ENCODE measurements around the gene NELL1.

The NELL1 gene

DNA sequence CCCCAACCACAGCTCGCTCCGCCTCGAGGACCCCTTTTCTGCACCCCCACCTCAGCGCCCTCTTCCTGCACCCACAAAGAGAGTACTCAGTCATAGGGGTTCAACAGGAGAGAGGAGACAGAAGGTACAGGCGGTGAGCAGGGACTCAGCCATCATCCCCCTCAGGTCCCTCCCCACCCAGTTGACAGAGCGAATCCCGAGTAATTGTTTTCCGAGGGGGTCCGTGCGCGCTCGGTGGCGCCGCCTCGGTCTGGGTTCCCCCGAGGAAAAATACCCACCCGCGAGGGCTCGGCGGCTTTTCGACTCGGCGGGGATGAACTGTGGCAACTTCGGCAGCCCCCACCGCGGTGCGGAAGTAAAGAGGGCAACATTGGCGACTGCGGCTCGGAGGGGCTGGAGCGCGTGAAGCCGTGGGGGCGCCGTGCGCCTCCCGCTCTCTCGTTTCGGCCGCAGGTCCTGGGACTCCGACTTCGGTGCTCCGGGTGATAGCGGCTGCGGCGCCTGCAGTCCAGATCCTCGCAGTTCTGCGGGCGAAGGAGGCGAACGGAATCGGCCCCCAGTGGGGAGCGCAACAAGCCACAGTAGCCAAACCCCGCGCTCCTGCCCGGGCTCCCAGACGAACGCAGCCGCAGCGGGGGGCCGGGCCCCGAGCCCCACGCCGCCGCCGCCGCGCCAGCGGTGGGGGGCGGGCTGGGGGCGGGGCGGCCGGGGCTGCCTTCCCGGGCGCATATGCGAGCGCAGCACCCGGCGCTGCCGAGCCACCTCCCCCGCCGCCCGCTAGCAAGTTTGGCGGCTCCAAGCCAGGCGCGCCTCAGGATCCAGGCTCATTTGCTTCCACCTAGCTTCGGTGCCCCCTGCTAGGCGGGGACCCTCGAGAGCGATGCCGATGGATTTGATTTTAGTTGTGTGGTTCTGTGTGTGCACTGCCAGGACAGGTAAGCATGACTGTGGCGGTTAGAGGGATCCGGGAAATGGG, at the start of gene NELL1:
TSS of gene NELL1 (plus strand) at position 743 of the 976 bp plus-strand sequence.
- no peak for DNase-seq

DNA sequence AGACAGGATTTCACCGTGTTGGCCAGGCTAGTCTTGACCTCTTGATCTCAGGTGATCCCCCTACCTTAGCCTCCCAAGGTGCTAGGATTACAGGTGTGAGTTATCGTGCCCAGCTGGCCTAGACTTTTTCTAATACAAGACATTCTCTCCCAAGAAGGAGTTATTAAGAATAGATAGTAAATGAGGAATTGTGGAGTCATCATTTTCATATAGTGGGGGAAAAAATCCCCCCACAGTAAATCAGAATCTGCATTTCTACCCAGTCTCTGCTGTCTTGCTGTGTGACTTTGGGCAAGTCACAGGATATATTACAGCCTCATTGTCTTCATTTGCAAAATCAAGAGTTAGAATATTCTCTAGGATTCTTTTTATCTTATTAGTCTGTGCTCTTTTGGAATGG, 48.4 kb upstream of the NELL1 start:
- no peak for DNase-seq

DNA sequence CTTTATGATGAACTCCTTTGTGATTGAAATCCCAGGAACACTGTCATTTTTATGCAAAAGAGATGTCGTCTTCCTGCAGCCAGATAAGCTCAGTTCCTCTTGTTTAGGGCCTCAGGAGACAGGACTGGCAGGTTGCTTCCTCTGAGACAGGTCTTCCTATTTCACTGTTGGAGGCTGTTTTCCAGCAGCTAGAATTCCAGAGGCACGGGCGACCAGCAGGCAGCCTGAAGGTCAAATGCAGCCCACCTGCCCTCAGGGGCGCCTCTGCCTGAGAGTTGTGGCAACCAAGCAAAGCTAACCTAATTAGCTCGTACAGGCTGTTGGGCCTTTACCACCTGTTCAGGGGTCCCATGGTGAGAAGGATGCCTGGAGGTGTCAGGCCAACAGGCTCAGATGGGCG, 47.7 kb upstream of the NELL1 start:
- DNase-seq: no peak

DNA sequence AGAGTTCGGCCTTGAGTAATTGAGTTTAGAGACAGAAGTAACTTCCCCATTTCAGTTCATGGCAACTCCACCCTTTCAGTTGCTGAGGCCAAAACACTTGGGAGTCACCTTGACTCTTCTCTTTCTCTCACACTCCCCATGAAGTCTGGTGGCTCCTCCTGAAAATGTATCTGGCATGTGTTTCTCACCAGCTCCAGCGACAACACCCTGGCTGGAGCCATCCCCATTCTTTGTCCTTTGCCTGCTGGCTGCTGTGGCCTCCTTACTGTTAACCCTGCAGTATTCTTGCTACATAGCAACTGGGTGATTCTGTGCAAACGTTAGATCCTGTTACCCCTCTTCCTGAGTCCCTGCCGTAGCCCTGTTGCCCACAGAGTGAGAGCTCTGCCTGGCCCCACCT, 46.1 kb upstream of the NELL1 start:
- no peak for DNase-seq

DNA sequence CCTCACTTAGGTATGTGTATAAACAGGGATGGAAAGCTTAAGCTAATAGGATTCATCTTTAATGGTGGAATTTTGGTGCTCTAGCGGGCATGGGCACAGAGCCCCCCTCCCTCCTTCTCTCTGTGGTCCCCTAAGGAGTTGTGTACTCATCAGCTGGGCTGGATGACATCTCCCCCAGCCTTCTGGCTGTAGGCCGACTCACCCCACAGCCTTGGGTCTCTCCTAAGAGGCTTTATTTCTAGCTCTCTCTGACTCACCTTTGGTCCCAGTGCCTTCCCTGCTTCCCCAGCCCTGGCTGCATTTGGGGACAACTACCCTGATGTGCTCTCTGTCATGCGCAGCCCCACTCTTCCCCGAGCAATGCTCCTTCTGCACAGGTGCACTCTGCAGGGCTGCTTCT, 43.1 kb upstream of the NELL1 start:
- DNase-seq: no peak

DNA sequence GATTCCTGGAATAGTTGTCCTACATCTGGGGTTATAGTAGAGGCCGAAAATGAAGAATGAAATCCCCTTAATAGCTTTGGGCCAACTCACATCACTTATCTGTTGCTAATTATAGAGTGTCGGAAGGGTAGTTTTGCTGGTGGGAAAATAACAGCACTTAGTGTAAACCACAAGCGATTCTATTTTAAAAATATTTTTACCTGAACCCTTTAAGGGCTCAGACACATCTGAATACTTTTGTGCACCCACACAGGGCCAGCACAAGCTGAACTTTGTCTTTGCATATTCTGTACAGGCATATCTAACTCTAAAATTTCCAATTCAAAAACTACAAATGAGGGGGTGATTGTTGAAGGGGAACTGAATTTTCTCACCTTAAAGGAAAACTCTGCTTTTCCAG, 42.4 kb upstream of the NELL1 start:
- DNase-seq: no peak

DNA sequence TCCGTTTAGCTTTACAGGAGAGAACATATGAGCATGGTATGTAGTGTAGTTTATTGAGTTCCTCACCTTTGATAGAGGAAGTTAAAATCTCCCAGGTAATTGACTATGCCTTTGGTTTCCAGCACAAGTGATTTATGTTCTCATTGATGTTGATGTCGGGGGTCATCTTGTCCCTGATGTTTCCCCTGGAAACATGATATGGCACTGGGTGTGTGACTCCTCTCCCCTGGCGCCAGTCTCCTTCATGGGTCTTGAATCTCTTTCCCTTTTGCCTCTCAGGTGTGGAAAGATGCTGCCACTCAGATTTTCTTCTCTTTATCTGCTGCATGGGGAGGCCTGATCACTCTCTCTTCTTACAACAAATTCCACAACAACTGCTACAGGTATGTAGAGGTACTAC, 41.7 kb upstream of the NELL1 start:
- no peak for DNase-seq

DNA sequence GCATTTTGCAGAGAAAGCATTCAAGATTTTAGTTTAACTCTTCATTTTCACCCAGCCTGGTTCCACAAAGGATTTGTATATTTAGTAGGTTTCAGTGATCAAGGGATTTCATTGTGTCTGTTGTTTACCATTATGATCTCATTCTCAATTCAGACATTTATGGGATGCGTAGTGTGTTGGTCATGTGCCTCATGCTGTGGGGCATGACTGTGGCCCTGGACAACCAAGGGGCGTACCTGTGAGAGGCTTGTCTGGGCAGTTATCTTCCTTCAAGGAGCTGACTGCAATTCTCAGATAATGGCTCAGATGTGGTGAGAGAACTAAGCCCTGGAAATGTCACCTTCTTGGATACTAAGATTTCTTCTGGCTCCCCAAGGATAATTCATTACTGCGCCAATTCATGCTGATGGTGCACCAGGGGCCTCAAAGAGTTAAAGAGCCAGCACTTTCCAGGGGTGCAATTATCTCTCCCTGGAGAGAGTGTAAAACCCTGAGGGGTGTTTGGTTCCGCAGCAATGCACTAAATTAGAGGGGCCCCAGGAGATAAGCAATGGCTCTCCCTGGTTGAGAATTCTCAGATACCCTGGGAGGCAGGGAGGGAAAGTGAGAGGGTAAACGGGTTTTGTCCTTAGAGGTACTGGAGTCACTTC, 37.7 kb upstream of the NELL1 start:
- DNase-seq: no peak

DNA sequence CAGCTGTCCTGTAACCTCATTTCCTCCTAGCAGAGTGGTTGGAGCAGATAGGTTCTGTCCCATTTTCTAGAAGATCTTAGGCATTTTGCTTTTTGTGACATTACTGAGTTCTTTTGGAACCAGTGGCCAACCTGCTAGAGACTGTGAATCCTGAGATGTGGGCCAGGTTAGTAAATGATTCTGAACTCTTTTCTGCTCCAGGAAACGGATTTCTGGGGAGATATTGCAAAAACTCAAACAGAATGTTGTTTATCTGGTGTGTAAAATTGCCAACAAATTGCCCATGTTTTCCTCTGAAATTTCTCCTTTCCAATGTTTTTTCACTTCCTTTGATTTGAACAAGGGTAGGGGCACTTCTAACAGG, 37.2 kb upstream of the NELL1 start:
- DNase-seq: no peak

DNA sequence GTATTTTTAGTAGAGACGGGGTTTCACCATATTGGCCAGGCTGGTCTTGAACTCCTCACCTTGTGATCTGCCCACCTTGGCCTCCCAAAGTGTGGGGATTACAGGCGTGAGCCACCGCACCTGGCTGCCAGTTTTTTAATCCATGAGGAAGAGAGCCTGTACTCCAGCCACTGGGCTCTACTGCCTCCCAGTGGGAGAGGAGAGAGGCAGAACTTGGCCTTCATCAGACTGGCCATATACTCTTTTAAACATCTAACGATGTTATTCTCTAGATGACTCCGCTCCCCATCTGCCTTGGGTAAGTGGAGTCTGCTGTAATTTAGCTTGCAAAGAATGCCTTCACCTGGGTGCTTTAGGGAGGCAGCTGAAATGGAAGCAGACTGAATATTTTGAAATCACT, 35.3 kb upstream of the NELL1 start:
- DNase-seq: no peak

DNA sequence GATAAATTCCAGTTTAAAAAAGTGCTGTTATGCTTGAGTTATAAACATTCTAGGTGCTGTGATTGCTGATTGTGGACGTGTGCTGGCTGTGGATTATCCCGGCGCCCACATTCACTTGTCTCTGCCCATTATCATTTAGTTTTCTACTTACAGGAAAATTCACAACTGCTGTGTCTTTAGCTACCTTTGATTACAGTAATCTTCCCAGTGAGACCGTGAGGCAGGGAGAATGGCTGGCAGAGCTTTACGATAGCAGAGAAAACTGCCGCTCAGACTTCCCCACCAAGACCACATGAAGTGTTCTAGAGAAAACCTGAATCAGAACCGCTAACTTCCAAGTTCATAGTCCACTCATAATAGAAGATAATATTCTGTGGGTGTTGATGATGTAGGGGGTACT, 34.6 kb upstream of the NELL1 start:
- no peak for DNase-seq

DNA sequence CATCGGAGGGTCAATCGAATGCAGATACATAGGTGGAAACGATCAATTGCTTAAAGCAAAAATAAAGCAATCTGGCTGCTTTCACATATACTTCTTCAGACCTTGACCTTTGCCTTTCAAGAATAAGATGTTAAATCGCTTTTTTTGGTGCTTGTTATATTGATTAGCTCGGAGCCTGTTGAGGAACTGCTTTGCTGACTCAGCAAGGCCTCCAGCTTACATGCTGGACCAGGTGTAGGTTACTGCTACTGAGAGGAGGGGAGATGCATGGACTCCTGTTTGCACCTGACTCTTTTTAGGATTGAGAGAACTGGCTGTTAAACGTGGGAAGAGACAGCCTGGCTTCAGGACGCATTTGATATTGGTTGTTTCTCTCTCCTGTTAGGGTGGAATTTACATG, 31.3 kb upstream of the NELL1 start:
- no peak for DNase-seq

DNA sequence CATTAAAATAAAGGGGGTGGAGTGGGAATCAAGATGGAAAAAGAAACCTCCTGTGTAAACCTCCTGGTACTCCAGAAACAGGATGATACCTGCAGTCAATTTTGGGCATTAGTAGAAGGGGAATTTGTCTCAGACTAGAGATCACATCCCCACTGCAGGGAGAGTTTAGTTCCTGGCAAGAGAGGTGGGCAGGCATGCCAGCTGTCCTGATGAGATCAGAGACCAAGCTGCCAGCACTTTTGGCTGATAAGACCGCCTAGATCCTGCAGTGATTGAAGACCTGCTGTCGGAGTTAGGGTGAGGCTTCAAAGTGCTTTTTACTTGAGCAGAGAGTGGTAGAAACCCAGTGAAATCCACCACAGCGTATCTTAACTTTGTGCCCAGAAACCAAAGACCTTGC, 29.7 kb upstream of the NELL1 start:
- DNase-seq: no peak

DNA sequence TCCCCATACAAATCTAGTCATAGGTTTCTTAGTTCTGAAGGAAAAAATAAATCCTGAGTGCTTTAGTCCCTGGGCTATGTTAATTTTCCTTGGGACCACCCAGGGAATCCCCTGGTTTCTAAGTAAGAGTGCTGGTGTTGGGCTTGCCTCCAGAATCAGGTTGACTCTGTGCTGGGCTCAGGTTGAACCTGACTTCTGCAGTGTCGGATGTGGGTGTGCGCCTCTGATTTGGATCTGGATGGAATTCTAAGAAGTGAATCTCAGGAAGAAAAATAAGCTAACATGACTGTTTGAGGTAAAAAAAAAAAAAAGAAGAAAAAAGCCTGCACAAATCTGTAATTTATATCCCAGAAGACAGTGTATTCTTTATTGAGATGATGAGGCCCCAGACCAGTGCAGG, 29.0 kb upstream of the NELL1 start:
- no peak for DNase-seq

DNA sequence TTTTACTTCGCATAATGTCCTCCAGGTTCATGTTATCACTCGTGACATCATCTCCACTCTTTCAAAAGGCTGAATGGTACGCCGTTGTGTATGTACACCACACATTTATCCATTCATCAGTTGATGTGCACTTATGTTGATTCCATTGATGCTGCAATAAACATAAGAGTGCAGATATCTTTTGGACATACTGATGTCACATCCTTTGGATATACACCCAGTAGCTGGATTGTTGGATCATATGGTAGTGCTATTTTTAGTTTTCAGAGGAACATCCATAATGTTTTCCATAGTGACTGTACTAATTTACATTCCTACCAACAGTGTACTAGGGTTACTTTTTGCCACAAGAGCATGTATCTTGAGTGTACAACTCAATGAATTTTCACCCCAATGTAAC, 25.0 kb upstream of the NELL1 start:
- no peak for DNase-seq

DNA sequence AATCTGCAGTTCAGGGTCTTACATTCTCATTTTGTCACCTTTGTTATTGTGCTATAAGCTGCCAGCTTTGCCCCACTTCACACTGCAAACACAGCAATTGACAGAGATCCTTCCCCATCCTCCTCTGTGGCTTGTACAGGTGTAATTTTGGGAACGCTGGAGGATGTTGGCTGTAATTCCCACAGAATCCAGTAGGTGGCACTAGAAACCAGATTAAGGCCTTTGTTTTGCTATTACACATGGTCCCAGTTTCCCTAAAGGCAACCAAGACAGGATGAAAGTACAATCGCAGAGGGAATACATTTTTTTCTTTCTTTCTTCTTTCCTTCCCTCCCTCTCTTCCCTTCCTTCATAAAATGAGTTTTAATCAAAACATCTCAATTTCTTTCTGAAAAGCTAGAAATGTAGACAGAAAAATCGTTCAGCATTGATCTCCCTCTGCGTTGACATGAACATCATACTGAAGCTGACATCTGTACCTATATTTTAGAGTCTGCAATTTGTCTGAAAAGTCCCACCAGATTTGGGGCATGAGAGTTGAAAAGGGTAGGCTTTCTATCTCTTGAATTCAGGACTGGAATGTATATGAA, 21.3 kb upstream of the NELL1 start:
- DNase-seq: no peak

DNA sequence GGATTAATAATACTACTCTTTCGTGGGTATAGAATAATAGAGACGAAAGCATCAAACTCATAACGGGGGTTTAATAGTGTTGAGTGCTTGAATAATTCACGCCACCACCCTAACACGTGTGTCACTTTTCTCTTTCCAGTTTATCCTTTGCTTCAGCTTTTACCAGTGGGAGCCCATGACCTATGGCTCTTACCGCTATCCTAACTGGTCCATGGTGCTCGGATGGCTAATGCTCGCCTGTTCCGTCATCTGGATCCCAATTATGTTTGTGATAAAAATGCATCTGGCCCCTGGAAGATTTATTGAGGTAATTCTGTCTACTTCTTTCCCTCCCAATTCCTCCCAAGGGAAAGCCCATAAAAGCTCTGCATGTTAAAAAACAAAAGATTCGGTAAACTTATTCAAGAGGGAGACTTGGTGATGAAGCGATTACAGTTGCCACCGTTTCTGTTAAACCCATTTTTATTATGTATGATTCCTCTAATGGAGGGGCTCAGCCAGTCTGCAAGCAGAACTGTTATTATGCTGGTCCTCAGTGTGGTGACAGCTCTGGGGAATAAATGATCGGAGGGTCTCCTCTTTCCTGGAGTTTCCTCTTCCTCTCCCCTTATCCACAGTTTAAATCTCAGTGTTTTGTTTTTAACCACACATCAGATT, 17.1 kb upstream of the NELL1 start:
- no peak for DNase-seq

DNA sequence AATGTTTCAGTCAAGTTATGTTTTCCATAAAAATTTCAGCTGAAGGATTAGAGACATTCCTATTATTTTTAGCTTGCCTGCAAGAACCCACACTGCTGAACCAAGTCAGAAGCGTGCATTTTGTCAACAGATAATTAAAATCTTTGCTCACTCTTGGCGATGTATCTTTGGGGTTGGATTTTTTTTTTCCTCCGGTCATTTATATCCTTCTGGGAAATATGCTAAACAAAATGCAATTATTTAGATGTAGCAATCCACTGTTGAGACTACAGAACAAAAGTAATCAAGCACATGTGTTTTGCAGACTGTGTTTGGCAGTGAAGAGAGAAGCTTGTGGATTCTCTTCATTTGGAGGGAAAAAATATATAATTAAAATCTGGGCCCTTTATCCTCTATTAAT, 15.3 kb upstream of the NELL1 start:
- no peak for DNase-seq

DNA sequence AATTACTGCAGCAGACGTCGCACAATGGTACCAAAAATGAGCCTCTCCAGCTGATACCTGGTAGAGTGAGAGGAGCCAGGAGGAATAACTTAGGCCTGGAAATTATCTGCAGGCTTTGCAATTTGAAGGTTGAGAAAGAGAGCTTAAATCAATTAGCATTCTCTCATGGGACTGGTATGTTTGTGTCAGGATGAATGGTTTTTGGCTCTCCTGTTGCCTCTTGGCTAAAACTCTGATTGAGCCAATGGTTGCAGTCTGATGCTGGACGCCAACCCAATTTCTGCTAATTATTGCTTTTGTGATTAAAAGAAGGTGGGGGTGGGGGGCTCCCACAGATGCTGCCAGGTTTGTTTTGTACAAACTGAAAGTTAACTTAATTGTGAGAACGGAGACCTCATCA, 12.5 kb upstream of the NELL1 start:
- no peak for DNase-seq

DNA sequence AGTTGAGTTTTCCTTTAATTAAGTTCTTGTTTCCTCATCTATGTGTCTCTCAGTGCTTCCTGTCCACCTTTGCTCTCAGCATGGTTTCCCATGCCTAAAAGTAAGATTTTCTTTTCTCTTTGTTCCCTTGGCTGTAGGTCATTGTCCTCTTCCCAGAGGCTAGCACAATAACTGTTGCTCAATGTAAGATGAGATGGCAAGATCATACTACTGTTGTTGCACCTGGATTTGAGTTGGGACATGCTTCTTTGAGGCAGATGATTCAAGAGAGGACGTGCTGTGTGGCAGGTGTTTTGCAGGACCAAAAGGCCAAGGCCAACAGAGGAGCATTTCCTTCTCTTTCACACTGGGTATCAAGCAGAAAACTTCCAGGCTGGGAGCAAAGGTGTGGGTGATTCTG, 11.3 kb upstream of the NELL1 start:
- DNase-seq: no peak

DNA sequence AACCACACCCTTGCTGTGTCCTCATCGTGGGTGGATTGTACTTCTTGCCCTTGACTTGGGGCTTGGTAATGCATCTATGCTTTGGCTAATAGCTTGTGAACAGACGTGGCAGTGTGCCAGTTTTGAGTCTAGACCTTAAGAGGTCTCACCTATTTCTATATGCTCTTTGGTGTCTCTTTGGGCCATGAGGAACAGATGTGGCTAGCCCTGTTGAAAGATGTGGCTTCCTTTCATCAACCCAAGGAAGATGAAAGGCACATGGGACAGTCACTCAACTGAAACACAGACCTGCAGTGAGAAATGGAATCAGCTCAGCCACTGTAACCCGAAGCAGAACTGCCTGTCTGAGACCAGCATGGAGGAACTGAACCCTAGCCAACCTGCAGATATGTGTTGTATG, 7.9 kb upstream of the NELL1 start:
- DNase-seq: no peak

DNA sequence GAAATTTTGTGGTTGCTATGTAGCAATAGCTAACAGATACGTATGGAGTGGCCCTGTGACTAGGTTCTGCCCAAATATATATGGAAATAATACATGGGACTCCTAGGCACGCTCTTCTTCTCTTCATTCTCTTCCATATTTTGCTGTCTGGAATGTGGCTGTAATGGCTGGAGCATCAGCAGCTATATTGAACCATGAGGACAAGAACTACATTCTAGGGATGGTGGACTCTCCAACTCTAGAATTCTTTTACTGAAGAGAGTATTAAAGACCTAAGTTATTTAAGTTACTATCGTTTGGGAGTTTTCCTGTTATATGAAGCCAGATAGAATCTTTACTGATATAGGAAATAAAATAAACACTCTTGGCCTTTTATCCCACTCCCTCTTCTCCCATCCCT, 7.5 kb upstream of the NELL1 start:
- DNase-seq: no peak

DNA sequence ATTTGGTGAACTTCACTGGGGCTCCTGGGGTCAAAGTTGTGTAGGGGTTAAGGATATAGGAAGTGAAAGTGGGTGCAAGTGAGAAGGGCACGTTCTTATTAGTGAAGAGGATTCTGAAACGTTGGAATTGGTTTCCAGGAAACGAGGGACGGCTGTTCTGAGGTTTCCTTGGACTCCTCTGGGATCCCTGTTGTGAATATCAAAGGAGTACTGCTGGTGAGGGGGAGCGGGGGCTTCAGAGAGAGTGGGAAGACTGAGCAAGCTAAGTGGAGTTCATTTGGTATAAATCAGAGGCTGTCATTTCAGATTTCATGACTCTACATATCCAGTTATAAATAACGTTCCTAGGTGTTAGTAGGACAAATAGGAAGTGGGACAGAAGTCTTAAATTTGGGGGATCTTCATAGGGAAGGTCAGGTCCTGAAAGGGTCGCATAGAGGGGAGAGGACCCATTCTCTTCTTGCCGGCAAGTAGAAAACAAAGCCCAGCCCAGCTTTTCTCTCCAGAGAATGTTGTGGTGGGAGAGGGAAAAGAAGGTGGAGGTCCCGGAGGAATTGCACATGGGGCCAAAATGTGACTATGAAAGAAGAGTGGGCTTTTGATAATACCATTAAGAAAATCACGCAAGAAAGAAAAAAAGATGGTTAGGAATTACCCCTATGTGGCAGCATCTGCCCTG, 1.1 kb upstream of the NELL1 start:
- no peak for DNase-seq
